Sigmoid colon (tissue), 7 donors: ENCODE measurements around the gene FBXW5. TPM values are rescaled to one million over a fixed set of nuclear protein-coding genes. Genes with fewer than 3 reads are reported as not detected.

ENCODE experiments used
- DNase-seq: peaks from one replicate; pipeline ENCODE4 v3.0.0-alpha.2; 2019
- H3K27ac ChIP-seq, 4 donors: fragments of 200-600 bp; sonication (generic); one replicate each; pipeline ENCODE4 v1.5.1; 2016 to 2019; ENCODE audit warnings: mild to moderate bottlenecking in 1 of 4
- H3K27me3 ChIP-seq, 3 donors: fragments of 200-600 bp; sonication (generic); one replicate each; pipeline ENCODE4 v1.5.1; 2019; ENCODE audit warnings: mild to moderate bottlenecking in 1 of 3
- H3K36me3 ChIP-seq, 4 donors: fragments of 200-600 bp; sonication (generic); one replicate each; pipeline ENCODE4 v1.5.1; 2016 to 2019
- H3K4me1 ChIP-seq, 4 donors: fragments of 200-600 bp; sonication (generic); one replicate each; pipeline ENCODE4 v1.5.1; 2017 to 2019
- H3K4me3 ChIP-seq, 4 donors: fragments of 200-600 bp; sonication (generic); one replicate each; pipeline ENCODE4 v1.5.1; 2017 to 2019; ENCODE audit warnings: mild to moderate bottlenecking in 2 of 4, moderate library complexity in 1 of 4
- H3K9me3 ChIP-seq, 4 donors: fragments of 200-600 bp in 3 of 4; sonication (generic) in 3 of 4; one replicate each; pipeline versions ENCODE4 v1.5.1 to v1.6.1; 2013 to 2019
- EP300 ChIP-seq, 4 donors: sonication (generic); formaldehyde crosslinking; IDR thresholded peaks; one replicate each; pipeline ENCODE4 v1.6.1; 2017; ENCODE audit warnings: antibody characterized with exemption in 4 of 4
- POLR2A ChIP-seq, 2 donors: fragments of 450-650 bp; IDR thresholded peaks; one replicate each; pipeline ENCODE4 v1.6.1; 2016; ENCODE audit warnings: antibody characterized with exemption in 2 of 2, mild to moderate bottlenecking in 2 of 2, moderate library complexity in 2 of 2
- POLR2AphosphoS5 ChIP-seq, 4 donors: sonication (generic); formaldehyde crosslinking; IDR thresholded peaks; one replicate each; pipeline ENCODE4 v1.6.1; 2017; ENCODE audit warnings: antibody characterized with exemption in 4 of 4
- WGBS, 2 donors: extraction: QIAGEN DNeasy Blood & Tissue Kit; methylation state at CpG; one replicate each; pipeline ENCODE4 v1.1.7; 2013; 5-methylcytosine and 5-hydroxymethylcytosine counted together
- intact Hi-C: fragments of 100-400 bp; cut with DNase I; formaldehyde crosslinking; loops from one replicate; pipeline ENCODE4 v1.15.1; 2023
- polyA plus RNA-seq, 3 donors: library from polyadenylated mRNA; stranded (reverse); fragments of 200-250 nt; gene quantifications; one replicate each; pipeline ENCODE4 v1.2.3, GENCODE V29; 2013
- total RNA-seq, 4 donors: library from RNA; depleted of rRNA; stranded (reverse); fragments of >200 nt; gene quantifications; one replicate each; pipeline ENCODE4 v1.1.0, GENCODE V29; 2016
- TF ChIP-seq, protein P1 (sequence below), 4 experiments: fragments of 450-650 bp in 3 of 4; fragments of 200-600 bp in 1 of 4; IDR thresholded peaks; one replicate each; pipeline ENCODE4 v1.5.1; 2016 to 2019; ENCODE audit warnings: antibody characterized with exemption in 4 of 4, mild to moderate bottlenecking in 3 of 4, moderate library complexity in 2 of 4
- donor health status: healthy with polysubstance abuse.
- donor health status: Bipolar disorder and iron deficiency.
- donor health status: healthy.

The FBXW5 gene
- total and polyA plus RNA-seq, 7 donors: 147 to 202 (median 170) TPM

- no peaks in the 10 kb centered on the region for H3K4me1 ChIP-seq
- H3K36me3 ChIP-seq: peaks cover 10 to 66% (median 29%) of the 10 kb centered on the region in 4 donors
- DNase-seq: no peak
- H3K4me3 ChIP-seq: no peak overlapping the region
- 93 to 94% methylated on average over 32 of the region's 32 CpGs for WGBS, 2 donors
- H3K9me3 ChIP-seq: no peaks in the 10 kb centered on the region
- intact Hi-C loops: no loop called here
- H3K27ac ChIP-seq: no peak overlapping the region
- TF ChIP-seq POLR2A (IDR thresholded peaks at IDR 0.05) (no peak), POLR2AphosphoS5 (IDR thresholded peaks at IDR 0.05) (no peak), EP300 (IDR thresholded peaks at IDR 0.05) (no peak)
- TF ChIP-seq, protein P1, sequence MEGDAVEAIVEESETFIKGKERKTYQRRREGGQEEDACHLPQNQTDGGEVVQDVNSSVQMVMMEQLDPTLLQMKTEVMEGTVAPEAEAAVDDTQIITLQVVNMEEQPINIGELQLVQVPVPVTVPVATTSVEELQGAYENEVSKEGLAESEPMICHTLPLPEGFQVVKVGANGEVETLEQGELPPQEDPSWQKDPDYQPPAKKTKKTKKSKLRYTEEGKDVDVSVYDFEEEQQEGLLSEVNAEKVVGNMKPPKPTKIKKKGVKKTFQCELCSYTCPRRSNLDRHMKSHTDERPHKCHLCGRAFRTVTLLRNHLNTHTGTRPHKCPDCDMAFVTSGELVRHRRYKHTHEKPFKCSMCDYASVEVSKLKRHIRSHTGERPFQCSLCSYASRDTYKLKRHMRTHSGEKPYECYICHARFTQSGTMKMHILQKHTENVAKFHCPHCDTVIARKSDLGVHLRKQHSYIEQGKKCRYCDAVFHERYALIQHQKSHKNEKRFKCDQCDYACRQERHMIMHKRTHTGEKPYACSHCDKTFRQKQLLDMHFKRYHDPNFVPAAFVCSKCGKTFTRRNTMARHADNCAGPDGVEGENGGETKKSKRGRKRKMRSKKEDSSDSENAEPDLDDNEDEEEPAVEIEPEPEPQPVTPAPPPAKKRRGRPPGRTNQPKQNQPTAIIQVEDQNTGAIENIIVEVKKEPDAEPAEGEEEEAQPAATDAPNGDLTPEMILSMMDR (IDR thresholded peaks at IDR 0.05): no peak
- no peaks in the 10 kb centered on the region for H3K27me3 ChIP-seq
Observed at GRCh38 chr9:136916330-136917184, 28.0 kb downstream of the FBXW5 start.

DNA sequence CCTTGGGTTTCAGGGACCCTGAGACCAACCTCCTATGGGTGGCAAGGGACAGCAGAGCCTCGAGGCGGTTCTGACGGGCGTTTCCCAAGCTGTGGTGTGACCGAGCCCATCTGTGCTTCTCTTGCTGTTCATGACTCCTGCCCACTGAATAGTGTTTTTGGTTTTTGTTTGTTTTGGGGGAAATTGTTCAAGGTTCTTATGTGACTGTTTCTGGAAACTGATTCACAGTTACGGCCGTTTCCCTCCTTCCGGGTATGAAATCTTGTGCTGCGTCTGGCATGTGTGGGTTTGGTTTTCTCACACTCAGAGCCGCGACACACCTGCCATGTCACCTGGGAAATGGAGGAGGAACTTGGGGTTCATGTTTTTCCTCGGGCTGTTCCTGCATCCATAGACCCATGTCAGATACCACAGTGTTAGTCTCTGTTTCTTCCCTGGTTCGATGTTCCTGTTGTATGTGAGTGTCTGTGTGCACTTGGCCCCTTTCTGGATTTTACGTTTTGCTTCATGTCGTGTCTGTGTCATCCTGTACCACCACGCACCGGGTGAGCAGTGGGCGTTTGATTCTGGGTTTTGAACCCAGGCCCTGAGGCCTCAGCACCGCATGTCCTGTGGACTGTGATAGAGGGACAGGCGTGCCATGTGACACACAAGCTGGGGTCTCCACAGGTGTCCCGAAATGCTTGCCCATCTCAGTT lies 28.8 kb downstream of the FBXW5 start:
- H3K27me3 ChIP-seq: no peaks in the 10 kb centered on the region
- no peaks in the 10 kb centered on the region for H3K4me1 ChIP-seq
- intact Hi-C loops: no loop called here
- no peak for TF ChIP-seq POLR2AphosphoS5 (IDR thresholded peaks at IDR 0.05)
- TF ChIP-seq, protein P1 (IDR thresholded peaks at IDR 0.05): no peak
- TF ChIP-seq POLR2A (IDR thresholded peaks at IDR 0.05): no peak
- TF ChIP-seq EP300 (IDR thresholded peaks at IDR 0.05): no peak
- DNase-seq: no peak
- H3K4me3 ChIP-seq: no peak overlapping the region
- no peak overlapping the region for H3K27ac ChIP-seq
- WGBS, 2 donors: 88% methylated on average over 21 of the region's 21 CpGs
- H3K36me3 ChIP-seq: peaks cover 10 to 59% (median 26%) of the 10 kb centered on the region in 4 donors
- H3K9me3 ChIP-seq: no peaks in the 10 kb centered on the region

GRCh38 chr9:136913701-136914438 lies 30.7 kb downstream of the FBXW5 start:
- Histone ChIP-seq H3K27ac (no peak overlapping the region), H3K9me3 (no peaks in the 10 kb centered on the region), H3K36me3 (peaks cover 0 to 66% (median 20%) of the 10 kb centered on the region in 4 donors), H3K4me3 (no peak overlapping the region), H3K4me1 (no peaks in the 10 kb centered on the region), H3K27me3 (no peaks in the 10 kb centered on the region)
- no peak for DNase-seq
- TF ChIP-seq POLR2A (IDR thresholded peaks at IDR 0.05) (no peak), POLR2AphosphoS5 (IDR thresholded peaks at IDR 0.05) (no peak), EP300 (IDR thresholded peaks at IDR 0.05) (no peak)
- TF ChIP-seq, protein P1 (IDR thresholded peaks at IDR 0.05): no peak
- 93% methylated on average over 17 of the region's 17 CpGs for WGBS, 2 donors
- intact Hi-C loops: no loop called here

DNA sequence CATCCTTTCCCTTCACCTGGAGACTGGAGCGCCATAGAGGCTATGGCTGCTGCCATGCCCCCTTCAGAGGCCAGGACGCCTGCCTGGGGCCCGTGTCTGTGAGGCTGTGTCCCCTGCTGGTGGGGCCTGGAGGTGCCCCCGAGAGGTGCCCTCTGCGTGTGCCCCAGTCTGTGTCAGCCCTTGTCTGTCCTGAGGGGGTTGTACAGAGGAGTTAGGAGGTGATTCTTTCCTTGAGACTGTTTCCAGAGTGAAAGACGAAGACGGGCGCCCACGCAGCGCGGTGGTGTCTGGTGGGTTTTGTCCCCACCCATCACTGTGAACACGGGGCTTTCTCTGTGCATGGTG lies 33.7 kb downstream of the FBXW5 start:
- Histone ChIP-seq H3K9me3 (no peaks in the 10 kb centered on the region), H3K4me3 (no peak overlapping the region), H3K27ac (no peak overlapping the region), H3K4me1 (no peaks in the 10 kb centered on the region), H3K27me3 (no peaks in the 10 kb centered on the region), H3K36me3 (peaks cover 0 to 66% (median 14%) of the 10 kb centered on the region in 4 donors)
- no peak for DNase-seq
- intact Hi-C loops: no loop called here
- 91 to 92% methylated on average over 12 of the region's 12 CpGs for WGBS, 2 donors
- TF ChIP-seq, protein P1 (IDR thresholded peaks at IDR 0.05): no peak
